Calu3 (cell line): Measurements from ENCODE around the gene GRIA2. TPM values are rescaled to one million over a fixed set of nuclear protein-coding genes. Genes with fewer than 3 reads are reported as not detected.

Source experiments
- BruUV-seq: library from RNA; stranded (reverse); fragments of 400-500 nt; replicated peaks from 2 replicates; lab custom pipeline; 2021; lab: Mats Ljungman, UMichigan
- CTCF ChIA-PET: fragments of 300-600 bp; sonication (Branson Sonifier 250); formaldehyde crosslinking; loops from one replicate; lab custom pipeline; 2022; ENCODE audit warnings: antibody characterized with exemption; lab: Charles Lee
- DNase-seq: peaks from one replicate; pipeline ENCODE4 v3.0.0; 2022
- H3K27ac Mint-ChIP-seq: one replicate; pipeline ENCODE4 v1.8.0; 2022; ENCODE audit warnings: mixed read lengths; ENCODE audit not compliant: unreplicated experiment
- H3K27me3 Mint-ChIP-seq: one replicate; pipeline ENCODE4 v1.8.0; 2022; ENCODE audit warnings: mixed read lengths; ENCODE audit not compliant: unreplicated experiment
- H3K36me3 Mint-ChIP-seq: one replicate; pipeline ENCODE4 v1.8.0; 2022; ENCODE audit warnings: mild to moderate bottlenecking, moderate library complexity, mixed read lengths; ENCODE audit not compliant: insufficient read depth, unreplicated experiment
- H3K4me1 Mint-ChIP-seq: one replicate; pipeline ENCODE4 v1.8.0; 2022; ENCODE audit warnings: mild to moderate bottlenecking, low read depth, mixed read lengths; ENCODE audit not compliant: unreplicated experiment
- H3K4me3 Mint-ChIP-seq: one replicate; pipeline ENCODE4 v1.8.0; 2022; ENCODE audit warnings: mild to moderate bottlenecking, low read depth, moderate library complexity, mixed read lengths; ENCODE audit not compliant: unreplicated experiment
- H3K9me3 Mint-ChIP-seq: one replicate; pipeline ENCODE4 v1.8.0; 2022; ENCODE audit warnings: low read depth, mixed read lengths; ENCODE audit not compliant: unreplicated experiment
- intact Hi-C: fragments of 100-400 bp; cut with micrococcal nuclease; formaldehyde crosslinking; loops from one replicate; pipeline ENCODE4 v1.10.0; 2022; ENCODE audit not compliant: unreplicated experiment
- total RNA-seq: library from RNA; stranded (reverse); gene quantifications from 2 replicates; pipeline ENCODE4 v1.2.3, GENCODE V29; 2022
- TF ChIP-seq, protein P1 (sequence below): fragments of 200-600 bp; IDR thresholded peaks from one replicate; pipeline ENCODE4 v1.8.0; 2022; ENCODE audit warnings: antibody characterized with exemption; ENCODE audit not compliant: unreplicated experiment

Gene GRIA2
- total RNA-seq, 1 experiment from 2014 or later = not detected

DNA sequence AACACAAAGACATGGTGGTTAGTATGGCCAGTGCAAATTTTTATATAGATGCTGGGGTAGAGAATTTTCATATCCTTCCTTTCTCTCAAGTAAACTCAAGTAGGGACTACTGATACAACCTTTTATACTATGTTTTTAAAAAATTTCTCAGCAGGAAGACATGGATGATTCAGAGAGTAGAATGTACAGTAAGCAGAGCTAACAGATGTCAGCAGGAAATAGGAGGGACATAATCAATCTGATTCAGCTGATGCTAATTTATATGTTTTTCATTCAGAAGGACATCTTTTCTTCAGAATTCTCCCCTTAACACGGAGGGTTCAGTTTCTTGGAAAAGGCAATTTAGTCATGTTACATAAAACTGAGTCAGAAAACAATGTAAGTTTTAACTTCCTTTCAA, 95.4 kb downstream of the GRIA2 start:
- no peak overlapping the region for H3K4me3 Mint-ChIP-seq
- no peaks in the 10 kb centered on the region for H3K27me3 Mint-ChIP-seq
- intact Hi-C loops = no loop called here
- CTCF ChIA-PET = no interaction called here
- H3K27ac Mint-ChIP-seq = no peak overlapping the region
- TF ChIP-seq, protein P1, sequence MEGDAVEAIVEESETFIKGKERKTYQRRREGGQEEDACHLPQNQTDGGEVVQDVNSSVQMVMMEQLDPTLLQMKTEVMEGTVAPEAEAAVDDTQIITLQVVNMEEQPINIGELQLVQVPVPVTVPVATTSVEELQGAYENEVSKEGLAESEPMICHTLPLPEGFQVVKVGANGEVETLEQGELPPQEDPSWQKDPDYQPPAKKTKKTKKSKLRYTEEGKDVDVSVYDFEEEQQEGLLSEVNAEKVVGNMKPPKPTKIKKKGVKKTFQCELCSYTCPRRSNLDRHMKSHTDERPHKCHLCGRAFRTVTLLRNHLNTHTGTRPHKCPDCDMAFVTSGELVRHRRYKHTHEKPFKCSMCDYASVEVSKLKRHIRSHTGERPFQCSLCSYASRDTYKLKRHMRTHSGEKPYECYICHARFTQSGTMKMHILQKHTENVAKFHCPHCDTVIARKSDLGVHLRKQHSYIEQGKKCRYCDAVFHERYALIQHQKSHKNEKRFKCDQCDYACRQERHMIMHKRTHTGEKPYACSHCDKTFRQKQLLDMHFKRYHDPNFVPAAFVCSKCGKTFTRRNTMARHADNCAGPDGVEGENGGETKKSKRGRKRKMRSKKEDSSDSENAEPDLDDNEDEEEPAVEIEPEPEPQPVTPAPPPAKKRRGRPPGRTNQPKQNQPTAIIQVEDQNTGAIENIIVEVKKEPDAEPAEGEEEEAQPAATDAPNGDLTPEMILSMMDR = no peak
- no peak for DNase-seq
- no peaks in the 10 kb centered on the region for H3K4me1 Mint-ChIP-seq
- no peaks in the 10 kb centered on the region for H3K9me3 Mint-ChIP-seq
- BruUV-seq = no TSS peak
- no peaks in the 10 kb centered on the region for H3K36me3 Mint-ChIP-seq

DNA sequence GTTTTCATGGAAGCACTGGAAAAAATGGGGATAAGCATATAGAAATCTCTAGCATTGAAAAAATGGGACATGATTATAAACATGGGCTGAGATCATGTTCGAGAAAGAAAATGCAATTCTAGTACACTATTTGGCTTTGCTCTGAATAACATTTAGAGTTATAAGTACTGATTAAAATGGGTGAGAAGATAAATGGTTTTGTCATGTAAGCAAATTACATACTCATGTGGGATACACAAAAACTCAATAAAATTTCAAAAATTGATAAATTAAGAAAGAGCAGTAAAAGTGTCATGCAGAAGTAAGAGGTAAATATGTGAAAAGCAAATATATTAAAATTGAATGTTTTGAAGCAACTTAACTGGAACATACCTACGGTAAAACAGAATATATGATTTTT, 99.6 kb downstream of the GRIA2 start:
- no TSS peak for BruUV-seq
- Mint-ChIP-seq H3K4me1 (no peaks in the 10 kb centered on the region), H3K9me3 (no peaks in the 10 kb centered on the region), H3K27ac (no peak overlapping the region), H3K27me3 (no peaks in the 10 kb centered on the region), H3K36me3 (no peaks in the 10 kb centered on the region), H3K4me3 (no peak overlapping the region)
- TF ChIP-seq, protein P1 = no peak
- intact Hi-C loops = no loop called here
- no peak for DNase-seq
- CTCF ChIA-PET = no interaction called here

DNA sequence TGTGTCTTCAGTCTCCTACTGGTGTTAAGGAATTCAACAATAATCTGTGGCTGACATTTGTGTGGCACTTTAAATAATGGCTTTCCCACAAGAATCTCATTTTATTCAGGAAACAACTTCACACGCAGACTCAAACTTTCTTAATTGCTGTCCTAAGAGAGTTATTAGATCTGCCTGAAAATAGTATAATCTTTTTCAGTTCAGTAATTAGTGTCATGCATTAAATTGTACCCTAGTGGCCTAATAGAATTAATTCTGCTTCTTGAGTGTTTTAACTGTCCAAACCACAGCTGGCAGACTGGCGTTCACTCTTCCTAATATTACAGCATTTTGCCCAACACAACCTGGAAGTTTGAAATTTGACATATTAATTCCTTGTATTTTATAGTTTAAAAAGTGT, 107.1 kb downstream of the GRIA2 start:
- BruUV-seq = no TSS peak

DNA sequence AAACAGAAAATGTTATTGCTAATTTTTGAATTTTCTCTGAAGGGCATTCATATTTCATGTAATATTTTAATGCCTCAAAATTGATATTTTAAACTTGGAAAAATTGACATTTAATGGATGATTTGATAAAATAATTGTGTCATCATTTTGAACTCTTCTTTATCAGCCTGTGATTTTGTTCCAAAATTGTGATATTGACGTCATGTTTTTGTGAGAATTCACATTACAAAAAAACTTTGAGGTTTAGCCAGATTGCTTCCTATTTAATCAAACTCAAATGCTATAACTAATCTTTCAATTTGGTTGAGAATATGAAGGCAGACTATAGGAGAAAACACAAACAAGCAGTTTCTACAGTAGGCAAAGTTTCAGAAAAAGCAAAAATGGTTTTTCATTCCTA, 137.4 kb downstream of the GRIA2 start:
- no TSS peak for BruUV-seq
- TF ChIP-seq, protein P1 = no peak

More for the DNA sequence above, 107.1 kb downstream of the GRIA2 start:
- Mint-ChIP-seq H3K9me3 (no peaks in the 10 kb centered on the region), H3K27ac (no peak overlapping the region), H3K4me3 (no peak overlapping the region), H3K36me3 (no peaks in the 10 kb centered on the region), H3K4me1 (no peaks in the 10 kb centered on the region), H3K27me3 (no peaks in the 10 kb centered on the region)
- TF ChIP-seq, protein P1 = no peak
- CTCF ChIA-PET = no interaction called here
- intact Hi-C loops = no loop called here
- DNase-seq = no peak

More for the DNA sequence above, 137.4 kb downstream of the GRIA2 start:
- Mint-ChIP-seq H3K27ac (no peak overlapping the region), H3K27me3 (no peaks in the 10 kb centered on the region), H3K4me3 (no peak overlapping the region), H3K4me1 (no peaks in the 10 kb centered on the region), H3K9me3 (no peaks in the 10 kb centered on the region), H3K36me3 (no peaks in the 10 kb centered on the region)
- intact Hi-C loops = no loop called here
- CTCF ChIA-PET = interaction anchor here (0.6 kb wide), 1 partner anchor 254 kb away, joined by 10 read pairs; no protein-coding TSS in a partner anchor
- DNase-seq = no peak
